Measurements from ENCODE around the gene NGDN.
A peak's percentile ranks its signal among the peaks of the same experiment; 100 is the strongest.
"Not testable (repeated sequence)": the region's sequence is repeated elsewhere in the genome, so short reads cannot be mapped to it uniquely, and the experiment has no call there.

NGDN gene, protein sequence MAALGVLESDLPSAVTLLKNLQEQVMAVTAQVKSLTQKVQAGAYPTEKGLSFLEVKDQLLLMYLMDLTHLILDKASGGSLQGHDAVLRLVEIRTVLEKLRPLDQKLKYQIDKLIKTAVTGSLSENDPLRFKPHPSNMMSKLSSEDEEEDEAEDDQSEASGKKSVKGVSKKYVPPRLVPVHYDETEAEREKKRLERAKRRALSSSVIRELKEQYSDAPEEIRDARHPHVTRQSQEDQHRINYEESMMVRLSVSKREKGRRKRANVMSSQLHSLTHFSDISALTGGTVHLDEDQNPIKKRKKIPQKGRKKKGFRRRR

DNA sequence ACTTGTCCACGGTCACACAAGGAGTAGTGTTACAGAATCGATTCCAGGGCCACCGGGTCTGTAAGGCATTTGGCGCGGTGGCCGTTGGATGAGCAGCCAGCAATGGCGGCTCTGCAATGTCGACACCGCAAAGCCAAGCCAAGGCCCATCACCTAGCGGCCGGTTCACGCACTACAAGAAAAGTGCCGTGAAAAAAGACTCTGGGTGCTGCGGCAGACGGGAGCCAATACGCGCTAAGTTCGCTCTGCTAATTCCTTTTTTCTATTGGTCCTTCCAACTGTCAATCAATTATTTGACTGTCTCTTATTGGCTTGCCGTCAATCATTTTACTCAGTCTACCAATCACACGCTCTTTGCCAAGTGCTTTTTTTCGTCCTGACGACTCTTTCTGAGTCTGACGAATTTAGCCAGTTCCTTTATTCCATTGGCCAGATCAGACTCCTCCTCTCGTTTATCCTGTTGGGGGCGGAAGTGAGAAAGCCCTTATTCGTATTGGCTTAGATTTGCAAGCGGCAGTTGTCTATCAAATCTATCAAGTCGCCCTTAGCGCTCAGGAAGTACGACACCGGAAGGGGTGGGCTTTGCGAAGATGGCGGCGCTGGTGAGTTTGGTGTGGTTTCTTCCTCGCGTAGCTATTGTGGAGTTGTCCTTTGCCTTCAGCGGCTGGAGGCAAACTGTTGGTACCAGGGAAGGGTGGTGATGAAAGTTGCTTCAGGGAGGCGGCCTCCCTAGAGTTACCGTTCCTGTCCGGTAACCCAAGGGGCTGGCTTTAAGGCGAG, at the start of gene NGDN:
TSS of gene NGDN (plus strand) at position 577 of the 779 bp plus-strand sequence. CDS start at position 590, 13 bp downstream.
- peak; percentile 59 to 100 (median 94) for DNase-seq

- no peak for DNase-seq
Measured at GRCh38 chr14:23421594-23421993, 47.9 kb upstream of the NGDN start.

DNA sequence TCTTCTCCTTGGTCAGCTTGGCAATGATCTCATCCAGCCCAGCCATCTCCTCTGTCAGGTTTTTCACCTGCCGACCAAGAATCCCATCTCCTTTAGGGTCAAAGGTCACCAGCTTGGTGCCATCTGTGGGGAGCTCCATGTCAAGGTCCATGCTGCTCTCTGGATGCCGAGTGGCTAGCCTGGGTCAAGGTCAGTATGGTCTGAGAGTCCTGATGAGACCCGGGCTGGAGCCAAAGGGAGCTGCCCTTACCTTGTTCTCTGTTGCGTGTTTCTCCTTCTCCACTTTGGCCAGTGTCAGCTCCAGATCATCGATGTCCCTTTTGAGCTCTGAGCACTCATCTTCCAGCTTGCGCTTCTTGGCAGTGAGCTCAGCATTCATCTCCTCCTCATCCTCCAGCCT, 45.8 kb upstream of the NGDN start:
- DNase-seq = no peak

- DNase-seq = no peak
Measured at GRCh38 chr14:23425169-23425568, 44.3 kb upstream of the NGDN start.

DNA sequence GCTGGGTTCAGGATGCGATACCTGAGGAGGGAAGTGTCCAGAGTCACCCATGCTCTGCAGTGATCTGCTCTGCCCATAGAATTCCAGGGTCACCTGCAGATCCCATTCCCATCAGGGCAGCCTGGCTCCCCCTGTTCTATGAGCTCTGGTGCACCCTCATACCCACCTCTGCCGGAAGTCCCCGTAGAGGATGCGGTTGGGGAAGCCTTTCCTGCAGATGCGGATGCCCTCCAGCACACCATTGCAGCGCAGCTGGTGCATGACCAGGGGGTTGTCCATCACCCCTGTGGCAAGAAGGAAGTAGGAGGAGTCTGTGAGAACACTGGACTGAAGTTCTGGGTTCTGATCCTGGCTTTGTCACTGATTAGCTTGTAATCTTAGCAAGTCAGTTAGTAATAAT, 43.7 kb upstream of the NGDN start:
- DNase-seq = not testable (repeated sequence)

DNA sequence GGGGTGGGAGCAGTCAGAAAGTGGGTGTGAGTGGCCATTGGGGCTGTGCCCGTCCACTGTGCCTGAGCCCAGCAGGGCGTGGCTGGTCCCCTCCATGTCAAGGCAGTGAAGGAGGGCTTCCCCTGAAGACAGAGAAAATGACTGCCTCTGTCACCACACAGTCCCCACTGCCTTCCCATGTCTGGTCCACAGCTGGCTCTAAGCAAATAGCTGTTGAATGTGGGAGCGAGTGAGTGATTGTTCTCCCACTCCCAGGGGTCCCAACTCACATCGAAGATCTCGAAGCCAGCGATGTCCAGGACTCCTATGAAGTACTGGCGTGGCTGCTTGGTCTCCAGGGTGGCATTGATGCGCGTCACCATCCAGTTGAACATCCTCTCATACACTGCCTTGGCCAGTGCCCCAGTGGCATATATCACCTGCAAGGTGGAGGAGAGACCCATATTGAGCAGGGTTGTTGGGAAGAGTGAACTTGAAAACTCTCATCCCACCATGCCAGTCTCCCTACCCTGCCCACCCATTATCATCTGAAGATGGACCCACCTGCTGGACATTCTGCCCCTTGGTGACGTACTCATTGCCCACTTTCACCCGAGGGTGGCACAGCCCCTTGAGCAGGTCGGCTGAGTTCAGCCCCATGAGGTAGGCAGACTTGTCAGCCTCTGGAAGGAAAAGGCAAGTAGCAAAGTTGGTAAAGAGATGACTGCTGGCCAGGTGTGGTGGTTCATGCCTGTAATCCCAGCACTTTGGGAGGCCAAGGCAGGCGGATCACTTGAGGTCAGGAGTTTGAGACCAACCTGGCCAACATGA, 40.6 kb upstream of the NGDN start:
- no peak for DNase-seq

DNA sequence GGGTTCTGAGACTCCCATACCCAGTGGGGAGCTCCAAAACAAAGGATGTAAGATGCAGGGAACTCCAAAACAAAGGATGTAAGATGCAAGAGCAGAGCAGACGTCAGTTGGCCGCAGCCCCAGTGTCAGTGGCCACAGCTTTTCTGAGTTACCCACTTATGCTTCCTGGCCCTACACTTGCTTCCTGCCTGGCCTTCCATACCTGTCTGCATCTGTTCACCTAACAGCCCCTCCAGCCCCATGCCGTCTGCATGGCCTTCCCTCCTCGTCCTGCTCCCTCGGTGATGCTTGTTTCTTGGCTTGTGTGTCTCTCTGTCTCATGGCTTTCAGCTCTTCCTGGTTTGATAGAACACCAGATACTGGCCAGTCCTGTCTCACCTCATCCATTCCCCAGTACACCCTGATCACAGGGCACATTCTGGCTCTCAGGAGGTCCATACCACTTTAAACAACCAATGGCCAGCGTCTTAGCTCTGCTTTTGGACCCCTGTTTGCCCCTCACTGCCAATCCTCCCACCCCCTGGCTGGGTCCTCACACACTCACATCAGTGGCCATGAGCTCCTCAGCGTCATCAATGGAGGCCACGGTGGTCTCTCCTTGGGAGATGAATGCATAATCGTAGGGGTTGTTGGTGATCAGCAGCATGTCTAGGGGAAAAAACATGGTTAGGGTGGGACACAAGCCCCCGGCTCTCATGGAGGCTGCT, 39.3 kb upstream of the NGDN start:
- DNase-seq = no peak

GRCh38 chr14:23430723-23431085, 38.8 kb upstream of the NGDN start:
- DNase-seq = peak in 5 of 14 donors; percentile 4 to 53 (median 31)

DNA sequence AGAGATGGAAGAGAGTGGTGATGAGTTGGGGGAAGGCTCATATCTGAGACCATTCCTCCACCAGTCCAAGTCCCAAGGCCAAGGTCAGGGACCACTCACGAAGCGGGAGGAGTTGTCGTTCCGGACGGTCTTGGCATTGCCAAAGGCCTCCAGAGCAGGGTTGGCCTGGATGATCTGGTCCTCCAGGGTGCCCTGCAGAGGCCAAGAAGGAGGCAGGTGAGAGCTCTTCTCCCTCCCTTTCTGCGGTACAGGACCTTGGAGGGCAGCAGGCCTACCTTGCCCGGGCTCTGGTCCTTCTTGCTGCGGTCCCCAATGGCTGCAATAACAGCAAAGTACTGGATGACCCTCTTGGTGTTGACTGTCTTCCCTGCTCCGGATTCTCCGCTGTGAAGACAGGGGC, 38.0 kb upstream of the NGDN start:
- DNase-seq = no peak

- DNase-seq = no peak
Measured at GRCh38 chr14:23432102-23432925, 37.2 kb upstream of the NGDN start.

DNA sequence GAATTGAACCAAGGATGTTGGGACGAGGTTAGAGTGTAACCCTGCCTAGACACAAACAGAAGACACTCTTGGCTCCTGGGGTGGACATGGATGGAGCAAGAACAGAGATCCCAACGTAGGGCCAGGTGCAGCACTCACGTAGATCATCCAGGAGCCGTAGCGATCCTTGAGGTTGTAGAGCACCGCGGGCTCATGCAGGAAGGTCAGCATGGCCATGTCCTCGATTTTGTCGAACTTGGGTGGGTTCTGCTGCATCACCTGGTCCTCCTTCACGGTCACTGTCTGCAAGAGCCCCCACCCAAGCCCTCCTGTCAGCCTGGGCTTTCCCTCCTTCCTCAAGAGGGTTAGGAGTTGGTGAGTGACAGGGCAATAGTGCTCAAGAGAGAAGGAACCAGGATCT, 36.6 kb upstream of the NGDN start:
- no peak for DNase-seq

DNA sequence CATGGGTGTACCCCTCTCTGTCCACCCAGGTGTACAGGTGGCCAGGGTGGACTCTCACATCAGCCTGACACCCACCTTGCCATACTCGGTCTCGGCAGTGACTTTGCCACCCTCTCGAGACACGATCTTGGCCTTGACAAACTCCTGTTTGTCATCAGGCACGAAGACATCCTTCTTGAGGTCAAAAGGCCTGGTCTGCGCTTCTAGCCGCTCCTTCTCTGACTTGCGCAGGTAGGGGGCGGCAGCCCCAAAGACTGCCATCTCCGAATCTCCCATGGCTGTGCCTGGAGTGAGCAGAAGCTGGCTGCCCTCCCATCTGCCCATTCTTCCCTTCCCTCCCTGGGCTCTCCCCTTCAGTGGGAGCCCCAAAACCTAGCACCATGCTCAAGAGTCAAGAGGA, 36.0 kb upstream of the NGDN start:
- no peak for DNase-seq

GRCh38 chr14:23434488-23435222, 34.8 kb upstream of the NGDN start:
- DNase-seq = no peak

DNA sequence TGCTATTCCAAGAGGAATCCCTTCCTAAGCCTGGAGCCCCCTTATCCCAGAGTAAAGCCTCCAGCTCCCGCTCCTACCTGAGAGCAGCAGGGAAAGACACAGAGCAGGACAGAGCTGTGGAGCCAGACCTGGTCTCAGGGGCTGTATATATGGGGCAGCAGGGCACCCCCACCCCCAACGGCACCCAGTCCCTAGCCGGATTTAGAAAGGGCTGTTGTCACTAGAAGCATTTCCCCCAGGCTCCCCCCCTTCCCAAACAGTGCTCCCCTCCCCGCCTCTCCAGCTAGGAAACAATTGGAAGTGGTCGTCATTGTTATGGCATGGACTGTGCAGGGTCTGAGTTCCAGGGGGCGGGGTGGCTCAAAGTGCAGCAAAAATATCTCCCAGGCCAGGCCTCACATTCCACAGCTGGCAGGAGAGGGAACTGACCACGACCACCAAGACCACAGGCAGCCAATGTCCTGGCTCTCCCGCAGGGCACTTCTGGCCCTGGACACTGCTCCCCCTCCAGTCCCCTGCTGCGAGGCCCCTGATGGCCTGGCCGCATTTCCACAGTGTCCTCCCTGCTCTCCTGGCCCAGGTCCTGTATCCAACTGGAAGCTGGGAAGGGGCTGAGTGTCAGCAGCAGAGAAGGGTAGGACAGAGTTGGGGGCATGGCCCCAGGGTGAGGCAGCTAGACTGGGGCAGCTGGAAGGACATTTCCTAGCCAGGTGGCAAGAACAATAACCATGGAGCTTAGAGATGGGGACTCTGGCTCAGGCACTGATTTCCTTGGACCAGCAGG, 33.8 kb upstream of the NGDN start, which contains the start of gene MYH7:
TSS of gene MYH7 (minus strand) at position 118 of the 784 bp plus-strand sequence. CDS start 1,928 bp downstream, outside the sequence.
- peak in 1 of 14 donors; percentile 21 for DNase-seq

GRCh38 chr14:23436327-23437132, 33.0 kb upstream of the NGDN start:
- peak in 8 of 14 donors; percentile 7 to 52 (median 32) for DNase-seq

- DNase-seq = no peak
Measured at GRCh38 chr14:23437133-23438100, 32.1 kb upstream of the NGDN start.
